Measurements from ENCODE around the gene AGPS.
"Not testable (repeated sequence)": the region's sequence is repeated elsewhere in the genome, so short reads cannot be mapped to it uniquely, and the experiment has no call there.

AGPS gene

GRCh38 chr2:177547772-177548171 is 155.2 kb downstream of the AGPS start:
- DNase-seq (ENCODE audit: extremely low read depth, low read depth), result no peak
- TF ChIP-seq CTCF (IDR thresholded peaks at IDR 0.05; ENCODE audit: low read depth, low read length, missing control alignments), result no peak
- H3K4me3 ChIP-seq (replicated peaks; ENCODE audit: low read depth, low read length), result no peak overlapping the region

- no peak overlapping the region for H3K4me3 ChIP-seq (replicated peaks; ENCODE audit: low read depth, low read length)
- no peak for DNase-seq (ENCODE audit: extremely low read depth, low read depth)
- no peak for TF ChIP-seq CTCF (IDR thresholded peaks at IDR 0.05; ENCODE audit: low read depth, low read length, missing control alignments)
Observed at GRCh38 chr2:177548636-177549035, 156.1 kb downstream of the AGPS start.

GRCh38 chr2:177549171-177549570 is 156.6 kb downstream of the AGPS start:
- DNase-seq (ENCODE audit: extremely low read depth, low read depth), result no peak
- TF ChIP-seq CTCF (IDR thresholded peaks at IDR 0.05; ENCODE audit: low read depth, low read length, missing control alignments), result no peak
- H3K4me3 ChIP-seq (replicated peaks; ENCODE audit: low read depth, low read length), result no peak overlapping the region

GRCh38 chr2:177550264-177551200 is 158.0 kb downstream of the AGPS start:
- H3K4me3 ChIP-seq (replicated peaks; ENCODE audit: low read depth, low read length), result no peak overlapping the region
- no peak for TF ChIP-seq CTCF (IDR thresholded peaks at IDR 0.05; ENCODE audit: low read depth, low read length, missing control alignments)
- no peak for DNase-seq (ENCODE audit: extremely low read depth, low read depth)

GRCh38 chr2:177551360-177551759 is 158.8 kb downstream of the AGPS start:
- not testable (repeated sequence) for H3K4me3 ChIP-seq (replicated peaks; ENCODE audit: low read depth, low read length); DNase-seq (ENCODE audit: extremely low read depth, low read depth)

GRCh38 chr2:177551989-177552421 is 159.4 kb downstream of the AGPS start:
- TF ChIP-seq CTCF (IDR thresholded peaks at IDR 0.05; ENCODE audit: low read depth, low read length, missing control alignments), result no peak
- no peak for DNase-seq (ENCODE audit: extremely low read depth, low read depth)

GRCh38 chr2:177552422-177553175 is 160.0 kb downstream of the AGPS start:
- peak; percentile 74 for DNase-seq (ENCODE audit: extremely low read depth, low read depth)
- peak overlapping the region; percentile 68 for H3K4me3 ChIP-seq (replicated peaks; ENCODE audit: low read depth, low read length)
- no peak for TF ChIP-seq CTCF (IDR thresholded peaks at IDR 0.05; ENCODE audit: low read depth, low read length, missing control alignments)

More at GRCh38 chr2:177551989-177552421, 159.4 kb downstream of the AGPS start:
- H3K4me3 ChIP-seq (replicated peaks; ENCODE audit: low read depth, low read length), result peak overlapping the region; percentile 68
